Heart left ventricle (tissue), 16 donors: Measurements from ENCODE around the gene RMND1. TPM values are rescaled to one million over a fixed set of nuclear protein-coding genes. Genes with fewer than 3 reads are reported as not detected.
"Not testable (repeated sequence)": the region's sequence is repeated elsewhere in the genome, so short reads cannot be mapped to it uniquely, and the experiment has no call there.

Experiments
- ATAC-seq, 4 donors: fragments of 200-7000 bp; cut with Tn5 transposase; one replicate each; pipeline ENCODE4 v1.9.1; 2020 to 2022; ENCODE audit warnings: moderate library complexity in 4 of 4, mild to moderate bottlenecking in 3 of 4, moderate number of reproducible peaks in 1 of 4
- DNase-seq, 5 donors: peaks; one replicate each; pipeline ENCODE4 v3.0.0-alpha.2; 2020
- H3K27ac ChIP-seq, 12 donors: fragments of 200-600 bp; sonication (generic) in 4 of 12; one replicate each; pipeline versions ENCODE4 v1.5.0 to v1.8.0; 2016 to 2022; ENCODE audit warnings: mild to moderate bottlenecking in 2 of 12
- H3K27me3 ChIP-seq, 9 donors: fragments of 200-600 bp; sonication (generic) in 2 of 9; one replicate each; pipeline versions ENCODE4 v1.5.1 to v1.8.0; 2016 to 2022; ENCODE audit warnings: mild to moderate bottlenecking in 3 of 9
- H3K36me3 ChIP-seq, 9 donors: fragments of 200-600 bp; sonication (generic) in 2 of 9; one replicate each; pipeline versions ENCODE4 v1.5.0 to v1.8.0; 2018 to 2022; ENCODE audit warnings: mild to moderate bottlenecking in 2 of 9
- H3K4me1 ChIP-seq, 12 donors: fragments of 200-600 bp; sonication (generic) in 4 of 12; one replicate each; pipeline versions ENCODE4 v1.5.0 to v1.8.0; 2016 to 2022; ENCODE audit warnings: mild to moderate bottlenecking in 3 of 12
- H3K4me3 ChIP-seq, 12 donors: fragments of 200-600 bp; sonication (generic) in 4 of 12; one replicate each; pipeline versions ENCODE4 v1.5.0 to v1.8.0; 2017 to 2022; ENCODE audit warnings: mild to moderate bottlenecking in 9 of 12, moderate library complexity in 4 of 12
- H3K9me3 ChIP-seq, 12 donors: fragments of 200-600 bp; sonication (generic) in 4 of 12; one replicate each; pipeline versions ENCODE4 v1.5.0 to v1.8.0; 2016 to 2022; ENCODE audit warnings: mild to moderate bottlenecking in 1 of 12
- CTCF ChIP-seq, 12 donors: fragments of 200-600 bp; sonication (generic) in 4 of 12; IDR thresholded peaks; one replicate each; pipeline versions ENCODE4 v1.5.0 to v1.8.0; 2018 to 2022; ENCODE audit warnings: antibody characterized with exemption in 12 of 12, mild to moderate bottlenecking in 5 of 12
- POLR2A ChIP-seq, 2 donors: fragments of 450-650 bp; IDR thresholded peaks; one replicate each; pipeline ENCODE4 v1.6.1; 2017; ENCODE audit warnings: antibody characterized with exemption in 2 of 2, mild to moderate bottlenecking in 2 of 2, moderate library complexity in 2 of 2
- WGBS, 4 donors: extraction: QIAGEN DNeasy Blood & Tissue Kit in 2 of 4; methylation state at CpG; one replicate each; pipeline versions ENCODE4 v1.1.5 to v1.1.7; 2013 to 2018; 5-methylcytosine and 5-hydroxymethylcytosine counted together
- intact Hi-C, 10 donors: fragments of 100-400 bp; cut with DNase I; formaldehyde crosslinking; loops; one replicate each; pipeline versions ENCODE4 v1.11.1 to v1.14.2; 2022
- polyA plus RNA-seq, 2 donors: library from polyadenylated mRNA; stranded (reverse); fragments of 200-250 nt; gene quantifications; one replicate each; pipeline ENCODE4 v1.2.3, GENCODE V29; 2013
- total RNA-seq, 9 donors: library from RNA; depleted of rRNA in 2 of 9; stranded (reverse); fragments of >200 nt in 2 of 9; fragmentation: NEBNext Ultra II Directional in 3 of 9; extraction: Animal tissue kit (Norgen Biotek cat#: 25700) in 3 of 9; gene quantifications; one replicate each; pipeline versions ENCODE4 v1.1.0 to v1.2.4, GENCODE V29; 2016 to 2023
- donor health status: ischemic (EF 13 %, LVEDD 7.1; RV severe dilation, severe dysfunction).
- donor health status: healthy with polysubstance abuse.
- donor health status: DM: no; HTN: yes; CAD: no.
- donor health status: DM: no; HTN: no; CAD: no.
- donor health status: ischemic (EF 25% LVEDD 6.9; RV normal size, moderate dysfunction).
- donor health status: ischemic (EF 25% LVEDD 5.7; RV mildly dilated, moderate dysfunction).
- donor health status: healthy.
- donor health status: DM: yes; HTN: yes; CAD: no.
- donor health status: ischemic (EF 35%, LVEDD 5.7; RV mildly dilated, moderate dysfunction).
- donor health status: nonischemic (EF 11% LVEDD 7.7; RV severe dilation, severe dysfunction).
- donor health status: DM: yes; HTN: yes; CAD: no.
- donor health status: PGD.
- donor health status: ischemic (EF 29% LVEDD 5.4; RV normal size, mild dysfunction).
- donor health status: nonischemic (EF 23%, LVEDD 6.1; RV moderate dilation, normal function).

Gene RMND1
- total and polyA plus RNA-seq, 11 donors, result 10.2 to 21.5 (median 17.0) TPM

GRCh38 chr6:151452750-151453427 is 963 bp upstream of the RMND1 start:
- Histone ChIP-seq H3K27me3 (no peaks in the 10 kb centered on the region), H3K36me3 (peaks cover 0 to 21% (median 3%) of the 10 kb centered on the region in 9 donors), H3K4me1 (peaks cover 0 to 28% (median 22%) of the 10 kb centered on the region in 12 donors), H3K27ac (peak overlapping the region; percentile 85 to 98 (median 94)), H3K9me3 (no peaks in the 10 kb centered on the region), H3K4me3 (peak overlapping the region; percentile 67 to 94 (median 86))
- TF ChIP-seq POLR2A (IDR thresholded peaks at IDR 0.05), result no peak
- TF ChIP-seq CTCF (IDR thresholded peaks at IDR 0.05), result no peak
- ATAC-seq (peak in 1 of 4 donors; percentile 36), DNase-seq (peak in 4 of 5 donors; percentile 34 to 43 (median 42))
- 0 to 1% (median 1%) methylated on average over 21 to 24 of the region's 24 CpGs for WGBS, 4 donors
- intact Hi-C loops, result loop anchor here in 6 of 10 donors (1.0 to 10.0 kb wide), 3 partner anchors 58 to 63 kb away; partner anchors contain the start of gene ZBTB2 (in 4 of the 6)

- Histone ChIP-seq H3K27me3 (no peaks in the 10 kb centered on the region), H3K36me3 (peaks cover 0 to 8% (median 3%) of the 10 kb centered on the region in 9 donors), H3K27ac (peak overlapping the region; percentile 8 to 98 (median 88)), H3K4me1 (peaks cover under 1 to 32% (median 22%) of the 10 kb centered on the region in 12 donors), H3K9me3 (no peaks in the 10 kb centered on the region), H3K4me3 (peak overlapping the region; percentile 51 to 94 (median 82))
- TF ChIP-seq POLR2A (IDR thresholded peaks at IDR 0.05), result no peak
- no peak for TF ChIP-seq CTCF (IDR thresholded peaks at IDR 0.05)
- 1 to 3% (median 1%) methylated on average over 22 of the region's 22 CpGs for WGBS, 4 donors
- intact Hi-C loops, result loop anchor here in 4 of 10 donors (5.0 to 10.0 kb wide), 2 partner anchors 57 to 59 kb away; partner anchors contain the start of gene ZBTB2 (in 4 of the 4)
- ATAC-seq (no peak), DNase-seq (no peak)
These were observed 443 bp downstream of the RMND1 start for GRCh38 chr6:151451417-151451949.

- H3K4me3 ChIP-seq, result peak overlapping the region in 10 of 12 donors; percentile 60 to 94 (median 84)
- H3K27me3 ChIP-seq, DNase-seq, H3K36me3 ChIP-seq, H3K9me3 ChIP-seq, ATAC-seq: not testable (repeated sequence)
- intact Hi-C loops, result loop anchor here in 4 of 10 donors (5.0 to 10.0 kb wide), 2 partner anchors 56 to 59 kb away; partner anchors contain the start of gene ZBTB2 (in 4 of the 4)
- H3K27ac ChIP-seq, result peak overlapping the region in 5 of 12 donors; percentile 78 to 98 (median 93)
- H3K4me1 ChIP-seq, result peaks cover 6 to 37% (median 26%) of the 10 kb centered on the region in 12 donors
- WGBS, 4 donors, result 41 to 46% (median 45%) methylated on average over 6 of the region's 6 CpGs
These were observed 998 bp downstream of the RMND1 start for GRCh38 chr6:151450928-151451327.

- ATAC-seq, result no peak
- Histone ChIP-seq H3K4me1 (peaks cover 2 to 36% (median 26%) of the 10 kb centered on the region in 12 donors), H3K27ac (no peak overlapping the region), H3K27me3 (no peaks in the 10 kb centered on the region), H3K9me3 (no peaks in the 10 kb centered on the region), H3K4me3 (no peak overlapping the region), H3K36me3 (peaks cover 0 to 9% (median 0%) of the 10 kb centered on the region in 9 donors)
- intact Hi-C loops, result loop anchor here in 2 of 10 donors (5.0 to 10.0 kb wide), 2 partner anchors 54 to 56 kb away; partner anchors contain the start of gene ZBTB2 (in 2 of the 2)
- DNase-seq, result no peak
- WGBS, 4 donors, result 92 to 96% (median 95%) methylated on average over 12 of the region's 12 CpGs
- TF ChIP-seq POLR2A (IDR thresholded peaks at IDR 0.05) (no peak), CTCF (IDR thresholded peaks at IDR 0.05) (no peak)
These were observed 3.3 kb downstream of the RMND1 start for GRCh38 chr6:151448623-151449022.
